HepG2 (cell line): ENCODE data around the gene LDAH. TPM values are rescaled to one million over a fixed set of nuclear protein-coding genes. Genes with fewer than 3 reads are reported as not detected.
A peak's percentile ranks its signal among the peaks of the same experiment; 100 is the strongest.

Source experiments
- CEBPG ChIP-seq: IDR thresholded peaks from 2 replicates; pipeline ENCODE4 v1.6.1; 2016
- CHCHD3 ChIP-seq: sonication (generic); formaldehyde crosslinking; IDR thresholded peaks from 2 replicates; pipeline ENCODE4 v1.8.0; 2022; ENCODE audit warnings: mild to moderate bottlenecking, missing genetic modification reagents, moderate library complexity
- EED ChIP-seq: sonication (generic); formaldehyde crosslinking; IDR thresholded peaks from 2 replicates; pipeline ENCODE4 v1.5.0; 2020; ENCODE audit warnings: mild to moderate bottlenecking, missing genetic modification reagents
- ETV6 ChIP-seq: sonication (generic); formaldehyde crosslinking; conservative IDR thresholded peaks from 2 replicates; pipeline ENCODE4 v1.4.0; 2020; ENCODE audit warnings: missing genetic modification reagents
- FOXP1 ChIP-seq, 2 experiments: fragments of 450-650 bp in 1 of 2; IDR thresholded peaks; 2 replicates each; pipeline ENCODE4 v1.6.1; 2017 to 2018; ENCODE audit warnings: antibody characterized with exemption in 1 of 2
- HOXD1 ChIP-seq: sonication (generic); formaldehyde crosslinking; IDR thresholded peaks from 2 replicates; pipeline ENCODE4 v1.5.0; 2020; ENCODE audit warnings: missing genetic modification reagents
- ISX ChIP-seq: sonication (generic); formaldehyde crosslinking; conservative IDR thresholded peaks from 2 replicates; pipeline ENCODE4 v1.5.0; 2020; ENCODE audit warnings: missing genetic modification reagents
- KAT7 ChIP-seq: IDR thresholded peaks from 2 replicates; pipeline ENCODE4 v1.6.1; 2018; ENCODE audit warnings: borderline replicate concordance, missing compliant biosample characterization
- KDM1A ChIP-seq: IDR thresholded peaks from 2 replicates; pipeline ENCODE4 v1.6.1; 2016; ENCODE audit warnings: missing compliant biosample characterization
- KDM5B ChIP-seq: sonication (generic); formaldehyde crosslinking; IDR thresholded peaks from 2 replicates; pipeline ENCODE4 v1.4.0; 2020; ENCODE audit warnings: missing genetic modification reagents, mild to moderate bottlenecking, borderline replicate concordance
- MEIS1 ChIP-seq: sonication (generic); formaldehyde crosslinking; IDR thresholded peaks from 2 replicates; pipeline ENCODE4 v1.9.0; 2021; ENCODE audit warnings: mild to moderate bottlenecking, missing genetic modification reagents, moderate library complexity, borderline replicate concordance
- MYPOP ChIP-seq: sonication (generic); formaldehyde crosslinking; IDR thresholded peaks from 2 replicates; pipeline ENCODE4 v1.8.1; 2023; ENCODE audit warnings: mild to moderate bottlenecking, moderate library complexity, missing genetic modification reagents
- PHF21A ChIP-seq: sonication (generic); formaldehyde crosslinking; IDR thresholded peaks from 2 replicates; pipeline ENCODE4 v1.5.0; 2020; ENCODE audit warnings: mild to moderate bottlenecking, missing genetic modification reagents
- RFX1 ChIP-seq: fragments of 450-650 bp; IDR thresholded peaks from 2 replicates; pipeline ENCODE4 v1.6.1; 2017
- RFXANK ChIP-seq: IDR thresholded peaks from 2 replicates; pipeline ENCODE4 v1.6.1; 2016
- SIX1 ChIP-seq: sonication (generic); formaldehyde crosslinking; IDR thresholded peaks from 2 replicates; pipeline ENCODE4 v1.4.0; 2020; ENCODE audit warnings: missing genetic modification reagents, borderline replicate concordance
- ZBTB42 ChIP-seq: sonication (generic); formaldehyde crosslinking; IDR thresholded peaks from 2 replicates; pipeline ENCODE4 v1.5.0; 2020; ENCODE audit warnings: mild to moderate bottlenecking, missing genetic modification reagents
- ZBTB7A ChIP-seq: sonication (generic); formaldehyde crosslinking; IDR thresholded peaks from 2 replicates; pipeline ENCODE4 v1.8.0; 2022; ENCODE audit warnings: mild to moderate bottlenecking, missing genetic modification reagents
- ZFP36 ChIP-seq: fragments of 150-350 bp; IDR thresholded peaks from 2 replicates; pipeline ENCODE4 v1.6.1; 2018; ENCODE audit warnings: borderline replicate concordance, low read length, low read depth; ENCODE audit not compliant: partially characterized antibody
- ZHX2 ChIP-seq, 2 experiments: sonication (generic) in 1 of 2; formaldehyde crosslinking in 1 of 2; IDR thresholded peaks; 2 replicates each; pipeline versions ENCODE4 v1.6.1 to v1.9.0; 2014 to 2022; ENCODE audit warnings: antibody characterized with exemption in 1 of 2, borderline replicate concordance in 1 of 2, inconsistent platforms in 1 of 2, low read depth in 1 of 2, missing genetic modification reagents in 1 of 2
- ZNF703 ChIP-seq: sonication (generic); formaldehyde crosslinking; IDR thresholded peaks from 2 replicates; pipeline ENCODE4 v1.5.1; 2020; ENCODE audit warnings: missing genetic modification reagents, mild to moderate bottlenecking, moderate library complexity, borderline replicate concordance
- ZNF737 ChIP-seq: sonication (generic); formaldehyde crosslinking; IDR thresholded peaks from 2 replicates; pipeline ENCODE4 v1.5.0; 2020; ENCODE audit warnings: missing genetic modification reagents, mild to moderate bottlenecking, borderline replicate concordance
- ZNF749 ChIP-seq: sonication (generic); formaldehyde crosslinking; IDR thresholded peaks from 2 replicates; pipeline ENCODE4 v1.8.0; 2022; ENCODE audit warnings: mild to moderate bottlenecking, missing genetic modification reagents, moderate library complexity, borderline replicate concordance
- ZNF83 ChIP-seq: sonication (generic); formaldehyde crosslinking; IDR thresholded peaks from 2 replicates; pipeline ENCODE4 v1.4.0; 2020; ENCODE audit warnings: missing genetic modification reagents, mild to moderate bottlenecking, borderline replicate concordance
- ZNF879 ChIP-seq: sonication (generic); formaldehyde crosslinking; IDR thresholded peaks from 2 replicates; pipeline ENCODE4 v1.8.1; 2023; ENCODE audit warnings: missing genetic modification reagents
- polyA plus RNA-seq, 8 experiments: library from polyadenylated mRNA; depleted of rRNA in 3 of 8; stranded (reverse) in 7 of 8; unstranded in 1 of 8; fragments of >200 nt; fragmentation: Illumina TruSeq in 4 of 8; extraction: Trizol in 4 of 8; gene quantifications; 2 replicates each; pipeline versions ENCODE4 v1.2.1 to v1.2.3, GENCODE V29; 2011 to 2016; ENCODE audit warnings: low read depth in 4 of 8, missing spikeins in 1 of 8, mixed read lengths in 1 of 8; ENCODE audit not compliant: insufficient read depth in 1 of 8
- total RNA-seq, 5 experiments: library from RNA; depleted of rRNA; stranded (reverse); fragments of >200 nt; fragmentation: Illumina TruSeq; extraction: Trizol; gene quantifications; 2 replicates each; pipeline ENCODE4 v1.2.3, GENCODE V29; 2016; ENCODE audit warnings: low read depth in 1 of 5

The LDAH gene
- total and polyA plus RNA-seq, 2 of the 13 experiments (the other 11 are each of a cell fraction or from before 2014, with no cell fraction given), result 28.8 to 46.2 TPM

- TF ChIP-seq ZNF703 (CRISPR knock-in tag) (no peak), KDM5B (CRISPR knock-in tag) (peak; percentile 32; the same call in 1 of the 2 replicates), ZFP36 (no peak), ZNF737 (CRISPR knock-in tag) (no peak), ZBTB42 (CRISPR knock-in tag) (no peak), KDM1A (CRISPR knock-in tag) (no peak), ZBTB7A (CRISPR knock-in tag) (no peak), FOXP1 (IDR thresholded peaks at IDR 0.05) (no peak), FOXP1 (CRISPR knock-in tag; IDR thresholded peaks at IDR 0.05) (no peak), MYPOP (0 out of 2 replicates have a peak, but pooled peaks have one; percentile 34), ZNF83 (CRISPR knock-in tag) (no peak), CHCHD3 (CRISPR knock-in tag) (no peak), HOXD1 (no peak), ZNF749 (no peak), ZNF879 (CRISPR knock-in tag) (peak; percentile 60), RFX1 (no peak), ISX (CRISPR knock-in tag) (no peak), RFXANK (no peak), ZHX2 (IDR thresholded peaks at IDR 0.05; ENCODE audit: low read depth) (no peak), ZHX2 (CRISPR knock-in tag; IDR thresholded peaks at IDR 0.05; ENCODE audit: borderline replicate concordance) (no peak), PHF21A (CRISPR knock-in tag) (0 out of 2 replicates have a peak, but pooled peaks have one; percentile 41), CEBPG (CRISPR knock-in tag) (no peak), ETV6 (CRISPR knock-in tag) (peak; percentile 18; the same call in 1 of the 2 replicates), MEIS1 (no peak), KAT7 (CRISPR knock-in tag) (peak; percentile 9; the same call in 1 of the 2 replicates), EED (0 out of 2 replicates have a peak, but pooled peaks have one; percentile 62), SIX1 (CRISPR knock-in tag) (no peak)
Measured at GRCh38 chr2:20665243-20666004, 157.5 kb downstream of the LDAH start (continued).
